Retina (tissue), 1 donor: ENCODE measurements around the gene ZNF385C.
A peak's percentile ranks its signal among the peaks of the same experiment; 100 is the strongest.

Experiments
- DNase-seq: peaks from one replicate; pipeline ENCODE4 v3.0.0-alpha.2; 2016

ZNF385C gene

GRCh38 chr17:42122371-42123303, 24.4 kb upstream of the ZNF385C start, which contains the start of gene HSPB9:
Gene HSPB9 (plus strand): TSS chr17:42122804. CDS start chr17:42122851, 47 bp downstream.
- peak; percentile 79 for DNase-seq

- DNase-seq, result peak; percentile 87
Measured at GRCh38 chr17:42120770-42121769, 22.8 kb upstream of the ZNF385C start, which contains the start of gene KAT2A. Gene KAT2A (minus strand): TSS chr17:42121367. CDS start chr17:42121304, 63 bp downstream.

- DNase-seq, result peak; percentile 18
Measured at GRCh38 chr17:42120161-42120769, 22.0 kb upstream of the ZNF385C start.

DNA sequence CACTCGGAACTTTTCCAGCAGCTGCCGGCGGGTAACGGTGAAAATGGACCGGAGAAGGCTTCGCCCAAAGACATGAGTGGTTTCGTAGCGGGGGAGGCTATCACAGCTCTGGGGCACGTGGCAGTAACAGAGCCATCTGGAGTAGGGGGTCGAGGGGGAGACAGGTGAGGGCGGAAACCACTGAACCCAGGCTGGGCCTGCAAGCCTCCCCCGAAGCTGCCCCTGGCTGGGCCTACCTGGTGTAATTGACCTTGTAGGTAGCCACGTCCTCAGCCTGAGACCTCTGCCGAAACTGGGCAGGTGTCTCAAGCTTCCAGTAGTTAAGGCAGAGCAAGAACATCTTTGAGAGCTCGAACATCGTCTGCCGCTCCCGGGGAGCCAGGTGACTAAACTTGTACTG, 21.0 kb upstream of the ZNF385C start:
- DNase-seq, result no peak

DNA sequence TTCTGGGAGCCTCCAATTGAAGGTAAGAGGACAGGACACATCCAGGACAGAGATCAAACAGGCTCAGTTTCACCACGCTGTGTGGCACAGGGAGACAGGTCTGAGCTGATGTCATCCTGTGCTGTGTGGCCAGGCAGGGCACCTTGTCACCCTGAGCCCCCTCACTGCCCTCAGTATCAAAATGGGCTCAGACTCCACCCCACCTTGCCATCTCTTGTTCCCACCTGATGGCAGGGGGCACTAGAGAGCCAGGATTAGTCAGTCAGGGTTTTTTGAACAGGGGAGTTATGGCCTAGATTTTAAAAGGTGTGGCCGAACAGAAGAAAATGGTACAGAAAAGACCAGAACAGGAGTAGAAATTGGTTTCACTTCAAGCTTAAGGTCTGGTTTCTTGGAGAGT, 20.3 kb upstream of the ZNF385C start:
- DNase-seq, result no peak

DNA sequence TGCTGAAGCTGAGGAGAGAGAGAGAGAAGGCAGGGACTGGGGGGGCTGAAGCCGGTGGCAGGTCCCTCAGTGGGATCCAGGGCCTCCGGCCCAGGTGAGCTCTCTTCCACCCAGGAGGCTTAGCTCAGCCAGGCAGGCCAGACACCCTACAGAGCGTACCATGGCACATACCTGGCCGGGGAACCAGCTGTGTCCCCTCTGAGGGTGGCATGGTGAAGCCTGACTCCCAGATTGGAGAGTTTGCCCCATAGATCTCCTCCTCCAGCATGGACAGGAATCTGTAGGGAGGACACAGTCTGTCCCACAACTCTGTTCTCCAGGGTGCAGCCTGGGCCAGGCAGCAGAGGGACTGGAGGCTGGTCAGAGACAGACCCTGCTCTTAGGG, 19.8 kb upstream of the ZNF385C start:
- no peak for DNase-seq

GRCh38 chr17:42117397-42118125, 19.3 kb upstream of the ZNF385C start:
- no peak for DNase-seq

DNA sequence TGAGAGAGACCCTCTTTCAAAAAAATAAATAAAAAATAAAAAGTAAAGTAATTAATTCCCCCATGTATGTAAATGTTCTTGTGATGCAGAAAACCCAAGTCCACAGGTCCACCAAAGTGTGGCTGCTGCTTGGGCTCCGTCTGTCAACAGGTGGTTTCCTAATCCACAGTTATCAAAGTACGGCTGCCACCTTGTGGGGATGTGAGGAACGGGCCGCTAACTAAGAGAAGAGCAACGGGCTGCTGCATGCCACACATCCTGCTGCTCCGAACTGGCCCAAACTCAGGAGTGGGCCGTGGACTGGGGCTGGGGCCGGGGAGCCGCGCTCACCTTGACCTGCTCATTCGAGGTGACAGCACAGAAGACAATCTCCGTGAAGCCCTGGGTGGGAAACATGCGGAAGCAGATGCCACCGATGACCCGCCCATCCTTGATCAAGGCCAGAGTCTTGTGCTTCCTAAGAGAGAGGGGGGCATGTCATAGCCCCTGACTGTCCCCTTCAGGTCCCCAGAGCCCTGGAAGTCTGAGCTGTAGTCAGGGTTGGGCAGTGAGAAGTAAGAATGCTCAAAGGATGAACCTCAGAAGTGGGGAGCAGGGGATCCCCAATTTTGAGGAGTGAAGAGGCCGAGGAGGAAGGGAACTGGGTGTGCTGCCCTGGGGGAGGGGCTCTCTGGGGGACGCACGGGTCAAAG, 18.6 kb upstream of the ZNF385C start:
- DNase-seq, result peak; percentile 77

GRCh38 chr17:42114118-42114517, 15.8 kb upstream of the ZNF385C start:
- no peak for DNase-seq

- no peak for DNase-seq
Measured at GRCh38 chr17:42113293-42114069, 15.2 kb upstream of the ZNF385C start.

- no peak for DNase-seq
Measured at GRCh38 chr17:42112552-42113176, 14.4 kb upstream of the ZNF385C start, which contains the start of gene DHX58. Gene DHX58 (minus strand): TSS chr17:42112714. CDS start chr17:42111892, 822 bp downstream.

DNA sequence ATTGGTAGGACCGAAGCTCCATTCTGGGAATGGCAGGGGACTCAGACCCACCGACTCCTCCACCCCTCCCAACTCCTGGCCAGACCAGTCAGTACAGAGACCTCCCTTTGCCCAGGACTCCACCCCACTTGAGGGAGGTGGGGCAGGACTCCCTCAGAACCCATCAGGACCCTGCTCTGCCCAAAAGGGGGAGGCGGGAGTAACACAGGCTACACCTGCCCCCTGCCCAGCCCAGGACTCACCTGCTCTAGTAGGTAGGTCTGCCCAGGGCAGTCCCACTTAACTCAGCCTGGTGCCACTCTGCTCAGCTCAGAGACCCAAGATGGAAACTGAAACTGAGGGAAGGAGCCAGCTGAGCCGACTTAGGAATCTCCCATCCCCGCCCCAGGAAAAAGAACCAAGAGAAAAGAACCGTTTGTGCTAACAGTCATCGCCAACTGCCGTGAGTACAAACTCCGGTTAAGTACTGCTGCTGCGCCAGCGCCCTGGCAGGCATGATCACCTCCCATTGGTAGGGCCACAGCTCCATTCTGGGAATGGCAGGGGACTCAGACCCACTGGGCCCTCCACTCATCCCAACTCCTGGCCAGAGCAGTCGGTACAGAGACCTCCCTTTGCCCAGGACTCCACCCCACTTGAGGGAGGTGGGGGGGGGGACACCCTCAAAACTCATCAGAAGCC, 13.7 kb upstream of the ZNF385C start:
- DNase-seq, result no peak

- DNase-seq, result no peak
Measured at GRCh38 chr17:42111265-42111636, 13.0 kb upstream of the ZNF385C start.

DNA sequence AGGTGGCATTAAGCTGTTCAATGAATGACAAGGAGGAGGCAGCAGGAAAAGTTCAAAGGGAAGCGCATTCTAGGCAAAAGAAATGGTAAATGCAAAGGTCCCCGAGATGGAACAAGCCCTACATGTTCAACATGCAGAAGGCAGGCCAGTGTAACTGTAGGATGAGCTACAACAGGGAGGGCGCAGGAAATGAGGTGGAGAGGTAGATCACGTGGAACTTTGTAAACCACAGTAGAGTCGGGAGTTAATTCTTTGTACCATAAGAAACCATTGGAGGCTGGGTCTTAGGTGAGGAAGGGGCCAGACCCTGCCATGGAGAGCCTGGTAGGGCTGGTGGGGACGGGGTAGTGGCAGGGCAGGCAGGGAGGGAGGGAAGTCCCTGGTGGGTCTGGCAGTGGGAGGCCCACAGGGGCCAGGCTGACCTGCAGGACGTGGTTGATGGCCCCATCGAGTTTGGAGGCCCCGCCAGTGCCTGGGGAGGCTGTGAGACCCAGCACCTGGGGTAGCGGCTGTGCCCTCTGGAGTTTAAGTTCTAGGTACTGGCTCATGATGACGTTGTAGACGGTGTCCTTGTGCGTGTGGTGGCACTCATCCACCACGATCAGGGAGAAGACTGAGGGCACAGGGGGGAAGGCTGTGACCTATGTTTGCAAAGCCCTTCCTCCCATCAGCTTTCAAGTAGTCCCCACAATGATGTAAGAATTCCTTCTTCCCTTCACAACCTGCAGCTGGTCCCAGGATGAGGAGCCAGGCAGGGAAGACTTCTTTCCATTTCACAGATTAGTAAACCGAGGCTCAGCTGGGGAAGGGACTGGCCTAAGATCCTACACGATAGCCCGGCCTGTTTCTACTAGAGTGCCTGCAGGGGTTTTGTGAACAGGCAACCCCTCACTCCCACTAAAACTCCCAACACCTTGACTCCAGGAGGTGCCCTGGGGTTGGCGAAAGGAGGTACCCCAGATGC, 12.3 kb upstream of the ZNF385C start:
- no peak for DNase-seq

DNA sequence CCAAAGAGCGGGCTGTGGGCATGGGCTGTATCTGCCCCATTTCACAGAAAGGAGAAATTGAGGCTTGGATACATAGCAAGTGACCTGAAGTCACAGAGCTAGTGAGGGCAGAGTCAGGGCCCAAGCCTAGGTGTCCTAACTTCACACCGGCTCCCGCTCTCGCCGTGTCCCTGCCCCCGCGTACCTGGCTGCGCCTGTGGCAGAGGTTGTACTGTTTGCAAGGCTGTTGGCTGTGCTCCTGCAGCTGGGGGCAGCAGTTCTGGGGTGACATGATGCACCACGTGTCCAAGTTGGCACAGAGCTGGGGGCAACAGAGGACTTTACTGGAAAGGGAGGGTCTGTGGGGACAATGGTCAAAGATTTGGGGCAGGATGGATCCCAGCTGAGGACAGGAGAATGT, 10.8 kb upstream of the ZNF385C start:
- DNase-seq, result no peak

DNA sequence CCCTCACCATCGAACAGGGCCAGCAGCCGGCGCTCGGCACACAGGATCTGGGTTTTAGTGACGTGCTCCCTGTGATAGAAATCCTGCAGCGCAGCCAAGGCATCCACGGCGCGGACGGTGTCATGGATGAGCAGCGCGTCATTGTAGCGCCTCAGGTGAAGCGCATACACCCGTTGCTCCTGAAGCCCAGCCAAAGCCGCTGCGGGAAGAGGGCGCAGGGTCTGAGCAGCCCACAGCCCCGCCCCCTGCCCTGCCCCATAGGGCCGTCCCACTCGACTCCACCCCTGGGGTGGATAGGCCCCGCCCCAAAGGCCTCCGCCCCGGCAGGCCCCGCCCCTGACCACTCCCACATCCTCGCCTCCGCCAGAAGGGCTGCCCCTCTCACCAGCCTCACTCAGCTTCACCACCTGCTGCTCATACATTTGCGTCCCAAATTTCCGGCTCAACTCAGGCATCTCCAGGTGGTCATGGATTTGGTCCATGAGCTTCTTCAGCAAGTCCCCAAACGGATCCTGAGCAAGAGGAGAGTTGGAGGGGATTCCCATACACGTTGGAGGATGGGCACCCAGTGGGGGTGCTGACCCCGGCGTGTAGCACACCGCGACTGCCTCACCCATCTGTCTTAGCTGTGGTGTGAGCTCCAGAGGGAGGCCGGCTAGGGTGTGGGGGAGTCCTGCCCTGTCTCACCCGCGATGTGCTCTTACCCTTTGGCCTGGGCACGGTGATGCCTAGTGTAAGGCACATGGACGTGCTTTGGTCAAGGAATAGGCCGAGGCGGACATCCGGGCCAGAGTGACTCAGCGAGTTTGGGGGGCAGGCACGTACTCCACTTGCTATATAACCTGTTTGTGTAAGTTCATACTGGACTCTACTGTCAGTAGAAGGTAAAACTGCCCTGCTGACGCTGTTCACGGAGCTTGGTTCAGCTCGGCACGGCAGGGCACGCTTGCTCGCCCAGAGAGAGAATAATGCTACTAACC, 9.6 kb upstream of the ZNF385C start:
- DNase-seq, result peak; percentile 80

DNA sequence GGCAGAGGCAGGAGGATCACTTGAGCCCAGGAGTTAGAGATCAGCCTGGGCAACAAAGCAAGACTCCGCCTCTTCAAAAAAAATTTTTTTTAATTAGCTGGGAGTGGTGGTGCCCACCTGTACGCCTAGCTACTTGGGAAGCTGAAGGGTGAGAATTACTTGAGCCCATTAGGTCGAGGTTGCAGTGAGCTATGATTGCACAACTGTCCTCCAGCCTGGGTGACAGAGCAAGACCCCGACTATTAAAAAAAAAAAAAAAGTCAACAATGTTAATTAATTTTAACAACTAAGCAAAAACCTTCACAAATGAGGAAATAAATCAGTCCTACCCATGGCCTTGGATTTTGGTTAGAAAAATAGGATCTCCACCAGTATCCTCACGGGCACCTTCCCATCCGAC, 8.9 kb upstream of the ZNF385C start:
- no peak for DNase-seq
